Measurements from ENCODE around the gene RSAD1.

- no peak for TF ChIP-seq EZH2 (IDR thresholded peaks at IDR 0.05)
- TF ChIP-seq CTCF (IDR thresholded peaks at IDR 0.05) = no peak
- no peak for TF ChIP-seq EZH2phosphoT487 (IDR thresholded peaks at IDR 0.05)
These were observed 1.6 kb downstream of the RSAD1 start for GRCh38 chr17:50480142-50480764.

Measured in neural progenitor cell (in vitro differentiated cells).